Measurements from ENCODE around the gene FBXW12. TPM values are rescaled to one million over a fixed set of nuclear protein-coding genes. Genes with fewer than 3 reads are reported as not detected.
"Not testable (repeated sequence)": the region's sequence is repeated elsewhere in the genome, so short reads cannot be mapped to it uniquely, and the experiment has no call there.

FBXW12 gene
- total RNA-seq, 1 experiment from 2014 or later: 0.74 TPM

GRCh38 chr3:48400824-48401433, 28.9 kb downstream of the FBXW12 start:
- H2BK12ac ChIP-seq (ENCODE audit: insufficient read length, low read depth, low read length): no peak overlapping the region
- DNase-seq: peak; percentile 69
- peaks cover 2% of the 10 kb centered on the region for H3K27me3 Mint-ChIP-seq (ENCODE audit: low read depth)
- H3T11ph ChIP-seq (ENCODE audit: low read length): no peak overlapping the region
- H3K27me3 ChIP-seq (ENCODE audit: insufficient read depth, low read length): no peaks in the 10 kb centered on the region
- H3K79me2 ChIP-seq (ENCODE audit: insufficient read depth, low read length): no peaks in the 10 kb centered on the region
- no peak overlapping the region for H4K91ac ChIP-seq (ENCODE audit: insufficient read length, low read depth, low read length)
- H2BK5ac ChIP-seq (ENCODE audit: insufficient read length, low read length): no peak overlapping the region
- H3K4me1 Mint-ChIP-seq: peaks cover 10% of the 10 kb centered on the region in 2 experiments
- H3K27ac Mint-ChIP-seq: 0 out of 7 replicates have a peak overlapping the region, but pooled peaks of 1 of the 3 experiments have one; percentile 22
- H3K27ac ChIP-seq (ENCODE audit: insufficient read length, low read depth, low read length): no peak overlapping the region
- no peak overlapping the region for H2BK120ac ChIP-seq (ENCODE audit: low read depth, low read length, poor library complexity, severe bottlenecking)
- H4K5ac ChIP-seq (ENCODE audit: insufficient read length, low read depth, low read length): no peak overlapping the region
- TF ChIP-seq, protein P1, sequence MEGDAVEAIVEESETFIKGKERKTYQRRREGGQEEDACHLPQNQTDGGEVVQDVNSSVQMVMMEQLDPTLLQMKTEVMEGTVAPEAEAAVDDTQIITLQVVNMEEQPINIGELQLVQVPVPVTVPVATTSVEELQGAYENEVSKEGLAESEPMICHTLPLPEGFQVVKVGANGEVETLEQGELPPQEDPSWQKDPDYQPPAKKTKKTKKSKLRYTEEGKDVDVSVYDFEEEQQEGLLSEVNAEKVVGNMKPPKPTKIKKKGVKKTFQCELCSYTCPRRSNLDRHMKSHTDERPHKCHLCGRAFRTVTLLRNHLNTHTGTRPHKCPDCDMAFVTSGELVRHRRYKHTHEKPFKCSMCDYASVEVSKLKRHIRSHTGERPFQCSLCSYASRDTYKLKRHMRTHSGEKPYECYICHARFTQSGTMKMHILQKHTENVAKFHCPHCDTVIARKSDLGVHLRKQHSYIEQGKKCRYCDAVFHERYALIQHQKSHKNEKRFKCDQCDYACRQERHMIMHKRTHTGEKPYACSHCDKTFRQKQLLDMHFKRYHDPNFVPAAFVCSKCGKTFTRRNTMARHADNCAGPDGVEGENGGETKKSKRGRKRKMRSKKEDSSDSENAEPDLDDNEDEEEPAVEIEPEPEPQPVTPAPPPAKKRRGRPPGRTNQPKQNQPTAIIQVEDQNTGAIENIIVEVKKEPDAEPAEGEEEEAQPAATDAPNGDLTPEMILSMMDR (conservative IDR thresholded peaks at IDR 0.05): peak; percentile 81
- H3K79me1 ChIP-seq (ENCODE audit: insufficient read depth, low read depth, low read length, poor library complexity, severe bottlenecking): no peaks in the 10 kb centered on the region
- no peak overlapping the region for H2AFZ ChIP-seq (ENCODE audit: low read length)
- H3K4me2 ChIP-seq (ENCODE audit: insufficient read depth, insufficient read length, low read length): no peak overlapping the region
- no peak overlapping the region for H2AK5ac ChIP-seq (ENCODE audit: insufficient read length, low read length)
- peaks cover 17 to 49% (median 32%) of the 10 kb centered on the region in 3 experiments for H3K36me3 Mint-ChIP-seq (ENCODE audit: insufficient read depth in 1 of 3, low read depth in 3 of 3)
- H3K9me3 Mint-ChIP-seq: no peaks in the 10 kb centered on the region
- WGBS (ENCODE audit: extremely low coverage, insufficient read length, low lambda C conversion rate): no CpG with 5 or more reads among the region's 6 CpGs
- no peak overlapping the region for H3K23ac ChIP-seq (ENCODE audit: insufficient read length, low read depth, low read length)
- H4K20me1 ChIP-seq (ENCODE audit: control insufficient read depth, insufficient read depth, insufficient read length): no peaks in the 10 kb centered on the region
- H3K56ac ChIP-seq (ENCODE audit: insufficient read length, low read depth, low read length): no peak overlapping the region
- H3K9me3 ChIP-seq (ENCODE audit: control insufficient read depth, low read depth, low read length): no peaks in the 10 kb centered on the region
- no peak overlapping the region for H3K18ac ChIP-seq (ENCODE audit: insufficient read length, low read depth, low read length)
- H3K23me2 ChIP-seq (ENCODE audit: insufficient read length, low read depth, low read length, poor library complexity, severe bottlenecking): no peaks in the 10 kb centered on the region
- 0 out of 2 replicates have a peak, but pooled peaks cover 2% of the 10 kb centered on the region for H3K4me1 ChIP-seq (ENCODE audit: insufficient read depth, low read length)
- no peak overlapping the region for H2BK20ac ChIP-seq (ENCODE audit: low read depth, low read length, poor library complexity, severe bottlenecking)
- no peak overlapping the region for H3K9ac ChIP-seq (ENCODE audit: extremely low read depth, insufficient read length, low read length)
- H3K4ac ChIP-seq (ENCODE audit: low read depth, low read length): no peak overlapping the region
- no peak overlapping the region for H4K8ac ChIP-seq (replicated peaks; ENCODE audit: insufficient read length, low read depth, low read length)
- H3K4me3 Mint-ChIP-seq: no peak overlapping the region
- no peak overlapping the region for H2BK15ac ChIP-seq (ENCODE audit: low read depth, low read length)
- no peak overlapping the region for H3K14ac ChIP-seq (ENCODE audit: insufficient read depth, low read length)

DNA sequence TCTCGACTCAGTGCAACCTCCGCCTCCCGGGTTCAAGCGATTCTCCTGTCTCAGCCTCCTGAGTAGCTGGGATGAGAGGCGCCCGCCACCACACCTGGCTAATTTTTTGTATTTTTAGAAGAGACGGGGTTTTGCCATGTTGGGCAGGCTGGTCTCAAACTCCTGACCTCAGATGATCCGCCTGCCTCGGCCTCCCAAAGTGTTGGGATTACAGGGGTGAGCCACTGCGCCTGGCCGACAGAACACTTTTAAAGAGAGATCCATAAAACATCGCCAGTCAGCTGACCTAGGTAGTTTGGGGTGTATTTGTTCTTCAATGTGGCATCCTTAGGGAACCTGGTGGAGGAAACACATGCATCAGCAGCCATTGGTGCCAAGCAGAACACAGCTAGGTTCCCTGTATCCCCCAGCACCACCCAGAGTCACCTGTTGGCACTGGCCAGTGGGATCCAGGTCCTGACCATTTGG, 29.4 kb downstream of the FBXW12 start:
- not testable (repeated sequence) for H2BK120ac ChIP-seq (ENCODE audit: low read depth, low read length, poor library complexity, severe bottlenecking); H4K5ac ChIP-seq (ENCODE audit: insufficient read length, low read depth, low read length); H3K23me2 ChIP-seq (ENCODE audit: insufficient read length, low read depth, low read length, poor library complexity, severe bottlenecking); H3K9me3 Mint-ChIP-seq; H2BK5ac ChIP-seq (ENCODE audit: insufficient read length, low read length); H3K27ac Mint-ChIP-seq; H3K27ac ChIP-seq (ENCODE audit: insufficient read length, low read depth, low read length); H3K23ac ChIP-seq (ENCODE audit: insufficient read length, low read depth, low read length); H3K18ac ChIP-seq (ENCODE audit: insufficient read length, low read depth, low read length); H2AK5ac ChIP-seq (ENCODE audit: insufficient read length, low read length); H2AFZ ChIP-seq (ENCODE audit: low read length); H3K27me3 Mint-ChIP-seq (ENCODE audit: low read depth); H2BK12ac ChIP-seq (ENCODE audit: insufficient read length, low read depth, low read length); H3K79me1 ChIP-seq (ENCODE audit: insufficient read depth, low read depth, low read length, poor library complexity, severe bottlenecking); H4K20me1 ChIP-seq (ENCODE audit: control insufficient read depth, insufficient read depth, insufficient read length); H3K27me3 ChIP-seq (ENCODE audit: insufficient read depth, low read length); H2BK15ac ChIP-seq (ENCODE audit: low read depth, low read length); H4K91ac ChIP-seq (ENCODE audit: insufficient read length, low read depth, low read length); H3K4me1 ChIP-seq (ENCODE audit: insufficient read depth, low read length); H3K14ac ChIP-seq (ENCODE audit: insufficient read depth, low read length); H4K8ac ChIP-seq (replicated peaks; ENCODE audit: insufficient read length, low read depth, low read length); H2BK20ac ChIP-seq (ENCODE audit: low read depth, low read length, poor library complexity, severe bottlenecking); H3K4ac ChIP-seq (ENCODE audit: low read depth, low read length); H3K4me2 ChIP-seq (ENCODE audit: insufficient read depth, insufficient read length, low read length); H3T11ph ChIP-seq (ENCODE audit: low read length); H3K4me3 Mint-ChIP-seq; H3K56ac ChIP-seq (ENCODE audit: insufficient read length, low read depth, low read length); H3K79me2 ChIP-seq (ENCODE audit: insufficient read depth, low read length); H3K9me3 ChIP-seq (ENCODE audit: control insufficient read depth, low read depth, low read length); H3K9ac ChIP-seq (ENCODE audit: extremely low read depth, insufficient read length, low read length); DNase-seq
- H3K36me3 Mint-ChIP-seq (ENCODE audit: insufficient read depth in 1 of 3, low read depth in 3 of 3): peaks cover 22 to 54% (median 37%) of the 10 kb centered on the region in 3 experiments
- H3K4me1 Mint-ChIP-seq: peaks cover 10% of the 10 kb centered on the region in 2 experiments
- WGBS (ENCODE audit: extremely low coverage, insufficient read length, low lambda C conversion rate): no CpG with 5 or more reads among the region's 12 CpGs
